A673 (cell line): Measurements from ENCODE around the gene ORAI1.

ENCODE experiments used
- EZH2 ChIP-seq: fragments of 200-600 bp; sonication (generic); IDR thresholded peaks from 2 replicates; pipeline ENCODE4 v1.6.1; 2017; ENCODE audit warnings: borderline replicate concordance, low read depth, mild to moderate bottlenecking, mixed read lengths, antibody characterized with exemption, low read length; ENCODE audit not compliant: poor library complexity, severe bottlenecking
- TF ChIP-seq, protein P1 (sequence below): fragments of 300-800, 200-600 bp; sonication (generic); conservative IDR thresholded peaks from 2 replicates; pipeline ENCODE4 v1.5.1; 2017; ENCODE audit warnings: low read depth, mild to moderate bottlenecking, antibody characterized with exemption, low read length, moderate library complexity, mixed read lengths

DNA sequence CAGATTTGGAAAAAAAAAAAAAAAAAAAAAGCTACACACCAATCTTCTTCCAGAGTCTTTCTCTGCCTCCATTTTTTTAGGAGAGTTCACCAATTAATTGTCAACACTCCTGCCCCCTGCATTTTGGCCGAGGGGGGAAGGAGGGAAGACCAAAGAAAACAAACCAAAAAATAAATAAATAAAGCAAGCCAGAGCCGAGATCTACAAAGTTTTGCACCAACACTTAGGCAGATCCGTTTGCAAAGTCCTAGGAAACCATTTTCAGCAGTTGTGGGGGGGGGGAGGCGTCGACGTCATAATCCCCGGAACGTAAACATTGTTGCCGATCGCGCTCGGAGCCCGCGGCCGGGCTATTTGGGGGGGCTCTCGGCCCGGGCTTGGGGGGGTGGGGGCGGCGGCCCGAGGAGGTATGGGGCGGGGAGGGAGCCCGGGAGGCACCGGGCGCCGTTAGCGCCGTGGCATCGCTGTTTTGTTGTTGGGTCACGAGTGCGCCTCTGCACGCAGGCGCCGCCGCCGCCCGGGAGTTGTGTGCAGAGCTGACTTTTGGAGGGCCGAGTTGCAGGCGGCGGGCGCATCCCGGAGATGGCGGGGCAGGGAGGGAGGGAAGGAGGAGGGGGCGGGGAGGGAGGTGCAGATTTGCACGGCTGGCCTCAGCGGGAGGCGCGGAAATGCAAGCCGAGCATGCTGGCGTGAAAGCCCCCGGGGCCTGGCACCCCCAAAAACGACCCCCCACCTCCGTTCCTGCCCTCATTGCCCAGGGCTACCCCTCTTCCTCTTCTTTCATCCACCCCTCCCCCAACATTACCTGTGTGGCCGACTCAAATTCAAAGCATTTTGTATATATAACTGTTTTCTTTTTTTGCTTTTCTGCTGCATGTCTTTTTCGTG, 46.1 kb upstream of the ORAI1 start:
- TF ChIP-seq, protein P1, sequence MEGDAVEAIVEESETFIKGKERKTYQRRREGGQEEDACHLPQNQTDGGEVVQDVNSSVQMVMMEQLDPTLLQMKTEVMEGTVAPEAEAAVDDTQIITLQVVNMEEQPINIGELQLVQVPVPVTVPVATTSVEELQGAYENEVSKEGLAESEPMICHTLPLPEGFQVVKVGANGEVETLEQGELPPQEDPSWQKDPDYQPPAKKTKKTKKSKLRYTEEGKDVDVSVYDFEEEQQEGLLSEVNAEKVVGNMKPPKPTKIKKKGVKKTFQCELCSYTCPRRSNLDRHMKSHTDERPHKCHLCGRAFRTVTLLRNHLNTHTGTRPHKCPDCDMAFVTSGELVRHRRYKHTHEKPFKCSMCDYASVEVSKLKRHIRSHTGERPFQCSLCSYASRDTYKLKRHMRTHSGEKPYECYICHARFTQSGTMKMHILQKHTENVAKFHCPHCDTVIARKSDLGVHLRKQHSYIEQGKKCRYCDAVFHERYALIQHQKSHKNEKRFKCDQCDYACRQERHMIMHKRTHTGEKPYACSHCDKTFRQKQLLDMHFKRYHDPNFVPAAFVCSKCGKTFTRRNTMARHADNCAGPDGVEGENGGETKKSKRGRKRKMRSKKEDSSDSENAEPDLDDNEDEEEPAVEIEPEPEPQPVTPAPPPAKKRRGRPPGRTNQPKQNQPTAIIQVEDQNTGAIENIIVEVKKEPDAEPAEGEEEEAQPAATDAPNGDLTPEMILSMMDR: no peak
- no peak for TF ChIP-seq EZH2
